ENCODE results near the gene HS6ST3. TPM values are rescaled to one million over a fixed set of nuclear protein-coding genes. Genes with fewer than 3 reads are reported as not detected.

The HS6ST3 gene
- total and polyA plus RNA-seq, 8 donors, result 0.65 to 3.4 (median 1.8) TPM

GRCh38 chr13:96403241-96403640 is 313.3 kb downstream of the HS6ST3 start:
- WGBS, 2 donors, result 74 to 81% methylated on average over 1 of the region's 1 CpG
- H3K36me3 ChIP-seq, result no peaks in the 10 kb centered on the region
- H3K4me3 ChIP-seq, result no peak overlapping the region

DNA sequence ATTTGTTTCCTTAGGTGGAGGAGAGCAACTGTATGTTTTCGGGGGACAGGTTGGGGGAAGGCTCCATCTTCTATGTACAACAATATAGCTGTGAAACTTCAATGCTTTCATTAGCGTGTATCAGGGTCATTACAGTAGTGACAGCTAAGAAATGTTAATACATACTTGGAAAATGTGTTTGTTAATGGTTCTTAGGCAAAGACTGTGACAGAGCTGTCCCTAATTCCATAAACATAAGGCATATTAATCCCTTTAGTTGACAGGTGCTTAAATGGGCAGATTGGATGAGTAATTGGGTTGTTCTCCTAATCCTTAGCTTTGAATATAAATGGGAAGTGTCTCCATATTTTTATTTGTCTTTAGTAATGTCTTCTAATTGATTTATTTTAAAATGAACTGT is 313.7 kb downstream of the HS6ST3 start:
- no peak overlapping the region for H3K27ac ChIP-seq
- intact Hi-C loops (cut with DNase I), result no loop called here

More at GRCh38 chr13:96403241-96403640, 313.3 kb downstream of the HS6ST3 start:
- Histone ChIP-seq H3K4me1 (no peaks in the 10 kb centered on the region), H3K27me3 (no peaks in the 10 kb centered on the region), H3K27ac (no peak overlapping the region), H3K9me3 (no peaks in the 10 kb centered on the region)
- no peak for TF ChIP-seq CTCF (IDR thresholded peaks at IDR 0.05)
- FAIRE-seq, result no peak
- intact Hi-C loops (cut with DNase I), result no loop called here
- no peak for ATAC-seq
- DNase-seq, result no peak

GRCh38 chr13:96415831-96416385 is 326.0 kb downstream of the HS6ST3 start:
- FAIRE-seq, result no peak
- H3K36me3 ChIP-seq, result no peaks in the 10 kb centered on the region

More for the DNA sequence above, 313.7 kb downstream of the HS6ST3 start:
- Histone ChIP-seq H3K4me3 (no peak overlapping the region), H3K9me3 (no peaks in the 10 kb centered on the region), H3K36me3 (no peaks in the 10 kb centered on the region), H3K4me1 (no peaks in the 10 kb centered on the region), H3K27me3 (no peaks in the 10 kb centered on the region)
- FAIRE-seq, result no peak
- 87 to 95% methylated on average over 2 of the region's 2 CpGs for WGBS, 2 donors
- no peak for DNase-seq
- no peak for TF ChIP-seq CTCF (IDR thresholded peaks at IDR 0.05)
- ATAC-seq, result no peak

DNA sequence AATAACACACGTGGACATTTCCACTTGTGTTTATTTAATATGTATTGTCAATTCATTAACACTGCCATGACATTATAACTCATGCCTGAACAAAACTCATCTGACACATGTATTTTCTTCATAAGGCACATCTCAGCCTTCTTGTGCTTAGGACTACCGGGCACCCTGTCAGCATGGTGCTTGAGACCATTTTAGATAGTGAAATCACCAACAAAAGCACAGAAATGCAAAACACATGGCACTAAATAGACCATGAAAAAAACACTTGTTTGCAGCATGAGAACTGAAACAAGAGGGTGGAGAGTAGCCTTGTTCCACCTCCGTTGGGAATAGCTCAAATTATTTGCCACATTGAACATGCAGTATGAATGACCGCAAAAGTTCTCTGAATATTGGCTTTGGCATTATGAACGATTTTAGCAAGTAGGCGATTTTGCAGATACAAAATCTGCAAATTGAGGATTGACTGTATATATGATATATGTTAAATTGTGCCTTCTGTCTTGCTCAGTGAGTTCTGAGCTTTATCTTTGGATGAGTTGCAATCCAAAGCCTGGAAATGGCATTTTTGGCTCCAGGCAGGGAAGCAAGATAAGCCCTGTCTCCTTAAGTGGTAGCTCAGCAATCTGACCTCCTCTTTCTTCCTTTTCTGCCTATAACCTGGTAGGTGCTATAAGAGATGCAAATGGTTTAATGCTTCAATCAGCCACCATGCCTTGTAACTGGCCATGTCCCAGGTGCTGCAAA is 328.2 kb downstream of the HS6ST3 start:
- no peak for DNase-seq
- TF ChIP-seq CTCF (IDR thresholded peaks at IDR 0.05), result no peak
- Histone ChIP-seq H3K27ac (no peak overlapping the region), H3K4me3 (no peak overlapping the region), H3K27me3 (no peaks in the 10 kb centered on the region), H3K4me1 (no peaks in the 10 kb centered on the region), H3K36me3 (no peaks in the 10 kb centered on the region), H3K9me3 (no peaks in the 10 kb centered on the region)
- ATAC-seq, result no peak
- intact Hi-C loops (cut with DNase I), result no loop called here
- WGBS, 2 donors, result 89 to 90% methylated on average over 6 of the region's 6 CpGs
- no peak for FAIRE-seq

More at GRCh38 chr13:96415831-96416385, 326.0 kb downstream of the HS6ST3 start:
- WGBS, 2 donors, result 65 to 70% methylated on average over 1 of the region's 1 CpG
- Histone ChIP-seq H3K27ac (no peak overlapping the region), H3K4me1 (no peaks in the 10 kb centered on the region), H3K4me3 (no peak overlapping the region), H3K9me3 (no peaks in the 10 kb centered on the region), H3K27me3 (no peaks in the 10 kb centered on the region)
- intact Hi-C loops (cut with DNase I), result no loop called here
- ATAC-seq (no peak), DNase-seq (no peak)
- no peak for TF ChIP-seq CTCF (IDR thresholded peaks at IDR 0.05)

DNA sequence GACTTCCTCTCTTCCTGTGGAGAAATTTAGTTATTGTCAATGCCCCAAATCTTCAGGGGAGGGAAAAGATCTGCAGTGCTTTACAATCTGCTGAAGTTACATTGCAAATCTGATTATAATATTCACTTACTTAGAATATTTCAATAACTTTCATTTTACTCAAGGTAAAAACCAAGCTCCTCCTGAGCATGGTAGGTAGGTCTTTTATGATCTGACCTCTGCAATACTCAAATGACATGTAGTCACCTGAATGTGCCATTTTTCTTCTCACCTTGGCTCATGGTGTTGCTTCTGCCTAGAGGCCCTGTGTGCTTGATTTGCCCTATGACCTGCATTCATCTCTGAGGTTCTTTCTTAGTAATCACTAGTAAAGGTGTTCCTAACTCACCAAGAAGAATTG is 331.4 kb downstream of the HS6ST3 start:
- H3K27ac ChIP-seq, result no peak overlapping the region
- intact Hi-C loops (cut with DNase I), result no loop called here
- H3K4me3 ChIP-seq, result no peak overlapping the region
- no peak for ATAC-seq
- H3K27me3 ChIP-seq, result no peaks in the 10 kb centered on the region
- H3K4me1 ChIP-seq, result no peaks in the 10 kb centered on the region
- no peaks in the 10 kb centered on the region for H3K9me3 ChIP-seq
- TF ChIP-seq CTCF (IDR thresholded peaks at IDR 0.05), result no peak
- no peak for DNase-seq
- no peaks in the 10 kb centered on the region for H3K36me3 ChIP-seq
- no peak for FAIRE-seq
